Kidney (tissue), 14 donors: ENCODE measurements around the gene ZRANB2. TPM values are rescaled to one million over a fixed set of nuclear protein-coding genes. Genes with fewer than 3 reads are reported as not detected.

ENCODE experiments used
- DNase-seq, 5 donors: peaks; one replicate each; pipeline ENCODE4 v3.0.0-alpha.2; 2013 to 2020
- FAIRE-seq: peaks from 2 replicates; lab custom pipeline; 2012; peaks lifted over from hg19 to GRCh38; lab: Jason Lieb, UNC
- H3K27ac ChIP-seq, 2 donors: one replicate each; pipeline ENCODE4 v1.7.0; 2013; ENCODE audit warnings: low read depth in 2 of 2, low read length in 2 of 2, inconsistent platforms in 1 of 2
- H3K27me3 ChIP-seq: one replicate; pipeline ENCODE4 v1.7.1; 2013; ENCODE audit warnings: low read length, inconsistent platforms; ENCODE audit not compliant: control insufficient read depth, insufficient read depth
- H3K36me3 ChIP-seq, 3 donors: one replicate each; pipeline versions ENCODE4 v1.7.0 to v1.7.1; 2013; ENCODE audit warnings: low read length in 3 of 3, control low read depth in 1 of 3, inconsistent platforms in 1 of 3; ENCODE audit not compliant: insufficient read depth in 3 of 3, control insufficient read depth in 2 of 3
- H3K4me1 ChIP-seq, 3 donors: one replicate each; pipeline versions ENCODE4 v1.7.0 to v1.7.1; 2013; ENCODE audit warnings: low read length in 3 of 3, inconsistent platforms in 1 of 3, low read depth in 1 of 3; ENCODE audit not compliant: control insufficient read depth in 2 of 3, insufficient read depth in 2 of 3
- H3K4me3 ChIP-seq, 3 donors: one replicate each; pipeline versions ENCODE4 v1.7.0 to v1.8.1; 2013; ENCODE audit warnings: low read length in 3 of 3, control low read depth in 1 of 3, inconsistent platforms in 1 of 3
- H3K9ac ChIP-seq, 3 donors: one replicate each; pipeline versions ENCODE4 v1.7.0 to v1.7.1; 2013; ENCODE audit warnings: low read length in 3 of 3, control low read depth in 1 of 3, inconsistent platforms in 1 of 3
- H3K9me3 ChIP-seq, 3 donors: one replicate each; pipeline versions ENCODE4 v1.7.0 to v1.7.1; 2013; ENCODE audit warnings: low read length in 3 of 3, control low read depth in 1 of 3, inconsistent platforms in 1 of 3; ENCODE audit not compliant: control insufficient read depth in 2 of 3, insufficient read depth in 1 of 3
- intact Hi-C: fragments of 100-400 bp; cut with DNase I; formaldehyde crosslinking; loops from one replicate; pipeline ENCODE4 v1.11.1; 2022
- polyA plus RNA-seq: library from polyadenylated mRNA; stranded (reverse); fragments of 350-450 nt; fragmentation: Illumina TruSeq; extraction: RNeasy Lipid Tissue Mini Kit (QIAGEN cat#74804); gene quantifications from one replicate; pipeline ENCODE4 v1.2.3, GENCODE V29; 2014; ENCODE audit warnings: low read depth, low replicate concordance; ENCODE audit not compliant: insufficient read depth
- total RNA-seq: library from RNA; stranded (reverse); fragmentation: NEBNext Ultra II Directional; extraction: Animal tissue kit (Norgen Biotek cat#: 25700); gene quantifications from one replicate; pipeline ENCODE4 v1.2.1, GENCODE V29; 2021
- TF ChIP-seq, protein P1 (sequence below): IDR thresholded peaks from 3 replicates; pipeline ENCODE4 v1.5.1; 2012; ENCODE audit warnings: mild to moderate bottlenecking, moderate library complexity, borderline replicate concordance; ENCODE audit not compliant: insufficient read depth; ENCODE audit errors: extremely low read depth
- donor health status: control.
- donor health status: control.
- donor health status: control.
- donor health status: control.
- donor health status: control.
- donor health status: DM: yes; HTN: yes; CAD: no.
- donor health status: Normal renal cell carcinoma (clear cell type).

ZRANB2 gene
- total and polyA plus RNA-seq, 2 donors from 2014 or later: 37.7 to 78.8 TPM

GRCh38 chr1:71071720-71072119, 9.1 kb downstream of the ZRANB2 start:
- no peaks in the 10 kb centered on the region for H3K9me3 ChIP-seq
- FAIRE-seq: no peak
- intact Hi-C loops: no loop called here
- no peak overlapping the region for H3K9ac ChIP-seq
- TF ChIP-seq, protein P1, sequence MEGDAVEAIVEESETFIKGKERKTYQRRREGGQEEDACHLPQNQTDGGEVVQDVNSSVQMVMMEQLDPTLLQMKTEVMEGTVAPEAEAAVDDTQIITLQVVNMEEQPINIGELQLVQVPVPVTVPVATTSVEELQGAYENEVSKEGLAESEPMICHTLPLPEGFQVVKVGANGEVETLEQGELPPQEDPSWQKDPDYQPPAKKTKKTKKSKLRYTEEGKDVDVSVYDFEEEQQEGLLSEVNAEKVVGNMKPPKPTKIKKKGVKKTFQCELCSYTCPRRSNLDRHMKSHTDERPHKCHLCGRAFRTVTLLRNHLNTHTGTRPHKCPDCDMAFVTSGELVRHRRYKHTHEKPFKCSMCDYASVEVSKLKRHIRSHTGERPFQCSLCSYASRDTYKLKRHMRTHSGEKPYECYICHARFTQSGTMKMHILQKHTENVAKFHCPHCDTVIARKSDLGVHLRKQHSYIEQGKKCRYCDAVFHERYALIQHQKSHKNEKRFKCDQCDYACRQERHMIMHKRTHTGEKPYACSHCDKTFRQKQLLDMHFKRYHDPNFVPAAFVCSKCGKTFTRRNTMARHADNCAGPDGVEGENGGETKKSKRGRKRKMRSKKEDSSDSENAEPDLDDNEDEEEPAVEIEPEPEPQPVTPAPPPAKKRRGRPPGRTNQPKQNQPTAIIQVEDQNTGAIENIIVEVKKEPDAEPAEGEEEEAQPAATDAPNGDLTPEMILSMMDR: no peak
- peaks cover 19 to 68% (median 31%) of the 10 kb centered on the region in 3 donors for H3K36me3 ChIP-seq
- no peaks in the 10 kb centered on the region for H3K27me3 ChIP-seq
- H3K27ac ChIP-seq: no peak overlapping the region
- no peak overlapping the region for H3K4me3 ChIP-seq
- no peaks in the 10 kb centered on the region for H3K4me1 ChIP-seq
- DNase-seq: no peak

GRCh38 chr1:71068325-71069240, 12.3 kb downstream of the ZRANB2 start:
- H3K27ac ChIP-seq: no peak overlapping the region
- peaks cover 16 to 62% (median 33%) of the 10 kb centered on the region in 3 donors for H3K36me3 ChIP-seq
- no peak overlapping the region for H3K9ac ChIP-seq
- H3K4me1 ChIP-seq: no peaks in the 10 kb centered on the region
- TF ChIP-seq, protein P1: no peak
- H3K4me3 ChIP-seq: no peak overlapping the region
- H3K9me3 ChIP-seq: no peaks in the 10 kb centered on the region
- FAIRE-seq (no peak), DNase-seq (no peak)
- intact Hi-C loops: no loop called here
- no peaks in the 10 kb centered on the region for H3K27me3 ChIP-seq

DNA sequence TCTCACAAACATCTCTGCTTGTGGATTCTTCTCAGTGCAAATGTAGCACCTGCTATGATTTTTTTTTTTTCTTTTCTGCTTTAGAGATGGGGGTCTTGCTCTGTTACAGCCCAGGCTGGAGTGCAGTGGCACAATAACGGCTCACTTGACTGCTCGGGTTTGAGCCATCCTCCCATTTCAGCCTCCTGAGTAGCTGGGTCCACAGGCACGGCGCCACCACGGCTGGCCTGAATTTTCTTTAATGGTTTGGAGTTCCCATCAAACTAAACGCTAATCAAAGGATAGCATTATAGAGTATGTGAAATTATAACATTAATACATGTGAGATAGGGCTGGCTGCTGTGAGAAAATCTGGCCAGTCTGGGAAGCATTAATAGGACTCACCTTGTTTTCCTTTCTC, 26.0 kb downstream of the ZRANB2 start:
- no peaks in the 10 kb centered on the region for H3K9me3 ChIP-seq
- no peak overlapping the region for H3K4me3 ChIP-seq
- TF ChIP-seq, protein P1: no peak
- FAIRE-seq (no peak), DNase-seq (no peak)
- no peak overlapping the region for H3K27ac ChIP-seq
- H3K9ac ChIP-seq: no peak overlapping the region
- H3K27me3 ChIP-seq: no peaks in the 10 kb centered on the region
- peaks cover 0 to 6% (median 4%) of the 10 kb centered on the region in 3 donors for H3K36me3 ChIP-seq
- intact Hi-C loops: no loop called here
- H3K4me1 ChIP-seq: peaks cover 0 to 4% (median 1%) of the 10 kb centered on the region in 3 donors
